ENCODE measurements around the gene HCLS1. TPM values are rescaled to one million over a fixed set of nuclear protein-coding genes. Genes with fewer than 3 reads are reported as not detected.

The HCLS1 gene, protein sequence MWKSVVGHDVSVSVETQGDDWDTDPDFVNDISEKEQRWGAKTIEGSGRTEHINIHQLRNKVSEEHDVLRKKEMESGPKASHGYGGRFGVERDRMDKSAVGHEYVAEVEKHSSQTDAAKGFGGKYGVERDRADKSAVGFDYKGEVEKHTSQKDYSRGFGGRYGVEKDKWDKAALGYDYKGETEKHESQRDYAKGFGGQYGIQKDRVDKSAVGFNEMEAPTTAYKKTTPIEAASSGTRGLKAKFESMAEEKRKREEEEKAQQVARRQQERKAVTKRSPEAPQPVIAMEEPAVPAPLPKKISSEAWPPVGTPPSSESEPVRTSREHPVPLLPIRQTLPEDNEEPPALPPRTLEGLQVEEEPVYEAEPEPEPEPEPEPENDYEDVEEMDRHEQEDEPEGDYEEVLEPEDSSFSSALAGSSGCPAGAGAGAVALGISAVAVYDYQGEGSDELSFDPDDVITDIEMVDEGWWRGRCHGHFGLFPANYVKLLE
- total RNA-seq (128 TPM), polyA plus RNA-seq (171 TPM)
- long read RNA-seq, donor 1: 0 reads
- long read RNA-seq, donor 2, transcript HCLS1-201 (14 exons, 2,000 nt): major isoform, 44 of 97 reads
- long read RNA-seq, donor 2, transcript HCLS1-207 (5 exons, 1,069 nt): minor isoform, 14 of 97 reads
- long read RNA-seq, donor 2, partial matches to known transcripts: 34 of 97 reads
- long read RNA-seq, donor 2, other reads (novel, unspliced or antisense): 0 of 97 reads
- long read RNA-seq, donor 3, transcript HCLS1-201 (14 exons, 2,000 nt): major isoform, 37 of 89 reads
- long read RNA-seq, donor 3, transcript HCLS1-207 (5 exons, 1,069 nt): minor isoform, 7 of 89 reads
- long read RNA-seq, donor 3, partial matches to known transcripts: 42 of 89 reads
- long read RNA-seq, donor 3, other reads (novel, unspliced or antisense): 0 of 89 reads
- long read RNA-seq, donor 4, transcript HCLS1-201 (14 exons, 2,000 nt): major isoform, 12 of 31 reads
- long read RNA-seq, donor 4, partial matches to known transcripts: 14 of 31 reads
- long read RNA-seq, donor 4, other reads (novel, unspliced or antisense): 0 of 31 reads
- long read RNA-seq, donor 5, transcript HCLS1-201 (14 exons, 2,000 nt): major isoform, 43 of 93 reads
- long read RNA-seq, donor 5, transcript HCLS1-207 (5 exons, 1,069 nt): minor isoform, 12 of 93 reads
- long read RNA-seq, donor 5, partial matches to known transcripts: 34 of 93 reads
- long read RNA-seq, donor 5, other reads (novel, unspliced or antisense): 0 of 93 reads
- long read RNA-seq, donor 6, transcript HCLS1-201 (14 exons, 2,000 nt): major isoform, 34 of 56 reads
- long read RNA-seq, donor 6, partial matches to known transcripts: 18 of 56 reads
- long read RNA-seq, donor 6, other reads (novel, unspliced or antisense): 0 of 56 reads
- long read RNA-seq, donor 7, transcript HCLS1-201 (14 exons, 2,000 nt): major isoform, 25 of 58 reads
- long read RNA-seq, donor 7, partial matches to known transcripts: 26 of 58 reads
- long read RNA-seq, donor 7, other reads (novel, unspliced or antisense): 0 of 58 reads
- long read RNA-seq, donor 8, transcript HCLS1-201 (14 exons, 2,000 nt): major isoform, 7 of 25 reads
- long read RNA-seq, donor 8, partial matches to known transcripts: 14 of 25 reads
- long read RNA-seq, donor 8, other reads (novel, unspliced or antisense): 0 of 25 reads
- long read RNA-seq, donor 9, transcript HCLS1-201 (14 exons, 2,000 nt): major isoform, 24 of 50 reads
- long read RNA-seq, donor 9, transcript HCLS1-207 (5 exons, 1,069 nt): minor isoform, 7 of 50 reads
- long read RNA-seq, donor 9, partial matches to known transcripts: 17 of 50 reads
- long read RNA-seq, donor 9, other reads (novel, unspliced or antisense): 0 of 50 reads
- long read RNA-seq, donor 10, transcript HCLS1-201 (14 exons, 2,000 nt): major isoform, 16 of 41 reads
- long read RNA-seq, donor 10, partial matches to known transcripts: 23 of 41 reads
- long read RNA-seq, donor 10, other reads (novel, unspliced or antisense): 0 of 41 reads

- peak within 1 kb of the TSS; percentile 59 to 62 for H3K4me3 ChIP-seq (ENCODE audit: low read length in 2 of 2)
- H3K36me3 ChIP-seq (ENCODE audit: control insufficient read depth in 2 of 2, insufficient read depth in 2 of 2, low read length in 1 of 2): peaks cover 28 to 53% of the 10 kb centered on the region in 2 donors
- peak within 1 kb of the TSS; percentile 93 to 96 for H3K27ac ChIP-seq (ENCODE audit: low read depth in 1 of 2, low read length in 1 of 2)
- no peaks in the 10 kb centered on the region for H3K9me3 ChIP-seq (ENCODE audit: control insufficient read depth in 2 of 2, insufficient read depth in 1 of 2, low read length in 1 of 2)
- WGBS: 3% methylated on average over 9 of the region's 9 CpGs
- no peaks in the 10 kb centered on the region for H3K27me3 ChIP-seq (ENCODE audit: control insufficient read depth in 2 of 2, insufficient read depth in 1 of 2, low read length in 1 of 2)
- DNase-seq (ENCODE audit: low read depth in 6 of 9, low spot score in 9 of 9): peak; percentile 51 to 89 (median 71)
- peaks cover 10 to 20% of the 10 kb centered on the region in 2 donors for H3K4me1 ChIP-seq (ENCODE audit: control insufficient read depth in 2 of 2, insufficient read depth in 2 of 2, low read length in 2 of 2)
Measured at GRCh38 chr3:121660356-121661171, at the start of gene HCLS1. Gene HCLS1, minus strand, starts transcription at chr3:121660903. Its CDS starts 2,556 bp downstream, at chr3:121658347.

GRCh38 chr3:121710347-121710746, 49.6 kb upstream of the HCLS1 start:
- Histone ChIP-seq H3K9me3 (ENCODE audit: control insufficient read depth in 2 of 2, insufficient read depth in 1 of 2, low read length in 1 of 2) (no peaks in the 10 kb centered on the region), H3K27me3 (ENCODE audit: control insufficient read depth in 2 of 2, insufficient read depth in 1 of 2, low read length in 1 of 2) (no peaks in the 10 kb centered on the region), H3K27ac (ENCODE audit: low read depth in 1 of 2, low read length in 1 of 2) (no peak overlapping the region), H3K4me1 (ENCODE audit: control insufficient read depth in 2 of 2, insufficient read depth in 2 of 2, low read length in 2 of 2) (no peaks in the 10 kb centered on the region), H3K4me3 (ENCODE audit: low read length in 2 of 2) (no peak overlapping the region), H3K36me3 (ENCODE audit: control insufficient read depth in 2 of 2, insufficient read depth in 2 of 2, low read length in 1 of 2) (peaks cover 6 to 32% of the 10 kb centered on the region in 2 donors)
- DNase-seq (ENCODE audit: low read depth in 6 of 9, low spot score in 9 of 9): no peak
- 98% methylated on average over 1 of the region's 1 CpG for WGBS

DNA sequence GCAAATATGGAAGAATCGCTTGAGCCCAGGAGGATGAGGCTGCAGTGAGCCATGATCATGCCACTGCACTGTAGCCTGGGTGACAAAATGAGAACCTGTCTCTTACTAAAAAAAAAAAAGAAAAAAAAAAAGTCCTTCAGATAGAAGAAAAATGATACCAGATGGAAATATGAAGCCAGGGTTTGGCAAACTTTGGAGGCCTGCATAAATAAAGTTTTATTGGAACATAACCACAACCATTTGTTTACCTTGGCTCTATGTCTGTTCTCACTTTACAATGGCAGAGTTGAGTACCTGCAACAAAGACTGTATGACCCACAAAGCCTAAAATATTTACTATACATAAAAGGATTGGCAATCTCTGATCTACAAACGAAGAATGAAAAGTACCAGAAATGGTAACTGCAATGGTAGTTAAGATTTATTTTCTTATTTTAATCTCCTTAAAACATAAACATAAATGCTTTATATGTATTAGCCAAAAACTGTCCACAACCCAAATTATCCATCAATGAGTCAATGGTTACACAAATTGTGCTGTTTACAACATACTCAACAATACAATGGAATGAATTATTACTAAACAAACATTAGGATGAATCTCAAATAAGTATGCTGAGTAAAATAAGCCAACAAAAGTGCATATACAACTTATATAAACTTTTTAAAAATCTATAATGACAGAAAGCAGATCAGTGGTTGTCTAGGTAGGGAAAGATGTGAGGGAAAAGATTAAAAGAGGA, 47.0 kb upstream of the HCLS1 start:
- no peak for DNase-seq (ENCODE audit: low read depth in 6 of 9, low spot score in 9 of 9)
- Histone ChIP-seq H3K27ac (ENCODE audit: low read depth in 1 of 2, low read length in 1 of 2) (no peak overlapping the region), H3K4me3 (ENCODE audit: low read length in 2 of 2) (no peak overlapping the region), H3K9me3 (ENCODE audit: control insufficient read depth in 2 of 2, insufficient read depth in 1 of 2, low read length in 1 of 2) (no peaks in the 10 kb centered on the region), H3K36me3 (ENCODE audit: control insufficient read depth in 2 of 2, insufficient read depth in 2 of 2, low read length in 1 of 2) (peaks cover 3 to 14% of the 10 kb centered on the region in 2 donors), H3K27me3 (ENCODE audit: control insufficient read depth in 2 of 2, insufficient read depth in 1 of 2, low read length in 1 of 2) (no peaks in the 10 kb centered on the region), H3K4me1 (ENCODE audit: control insufficient read depth in 2 of 2, insufficient read depth in 2 of 2, low read length in 2 of 2) (no peaks in the 10 kb centered on the region)
- WGBS: 99% methylated on average over 2 of the region's 2 CpGs

- WGBS: 97% methylated on average over 5 of the region's 5 CpGs
- Histone ChIP-seq H3K27me3 (ENCODE audit: control insufficient read depth in 2 of 2, insufficient read depth in 1 of 2, low read length in 1 of 2) (no peaks in the 10 kb centered on the region), H3K27ac (ENCODE audit: low read depth in 1 of 2, low read length in 1 of 2) (no peak overlapping the region), H3K4me1 (ENCODE audit: control insufficient read depth in 2 of 2, insufficient read depth in 2 of 2, low read length in 2 of 2) (no peaks in the 10 kb centered on the region), H3K4me3 (ENCODE audit: low read length in 2 of 2) (no peak overlapping the region), H3K9me3 (ENCODE audit: control insufficient read depth in 2 of 2, insufficient read depth in 1 of 2, low read length in 1 of 2) (no peaks in the 10 kb centered on the region), H3K36me3 (ENCODE audit: control insufficient read depth in 2 of 2, insufficient read depth in 2 of 2, low read length in 1 of 2) (peaks cover 3 to 9% of the 10 kb centered on the region in 2 donors)
- no peak for DNase-seq (ENCODE audit: low read depth in 6 of 9, low spot score in 9 of 9)
Measured at GRCh38 chr3:121705541-121705940, 44.8 kb upstream of the HCLS1 start.

- Histone ChIP-seq H3K4me1 (ENCODE audit: control insufficient read depth in 2 of 2, insufficient read depth in 2 of 2, low read length in 2 of 2) (no peaks in the 10 kb centered on the region), H3K9me3 (ENCODE audit: control insufficient read depth in 2 of 2, insufficient read depth in 1 of 2, low read length in 1 of 2) (no peaks in the 10 kb centered on the region), H3K27ac (ENCODE audit: low read depth in 1 of 2, low read length in 1 of 2) (no peak overlapping the region), H3K4me3 (ENCODE audit: low read length in 2 of 2) (no peak overlapping the region), H3K27me3 (ENCODE audit: control insufficient read depth in 2 of 2, insufficient read depth in 1 of 2, low read length in 1 of 2) (no peaks in the 10 kb centered on the region), H3K36me3 (ENCODE audit: control insufficient read depth in 2 of 2, insufficient read depth in 2 of 2, low read length in 1 of 2) (peaks cover 3 to 12% of the 10 kb centered on the region in 2 donors)
- 98% methylated on average over 5 of the region's 5 CpGs for WGBS
- no peak for DNase-seq (ENCODE audit: low read depth in 6 of 9, low spot score in 9 of 9)
Measured at GRCh38 chr3:121703973-121704372, 43.3 kb upstream of the HCLS1 start.

DNA sequence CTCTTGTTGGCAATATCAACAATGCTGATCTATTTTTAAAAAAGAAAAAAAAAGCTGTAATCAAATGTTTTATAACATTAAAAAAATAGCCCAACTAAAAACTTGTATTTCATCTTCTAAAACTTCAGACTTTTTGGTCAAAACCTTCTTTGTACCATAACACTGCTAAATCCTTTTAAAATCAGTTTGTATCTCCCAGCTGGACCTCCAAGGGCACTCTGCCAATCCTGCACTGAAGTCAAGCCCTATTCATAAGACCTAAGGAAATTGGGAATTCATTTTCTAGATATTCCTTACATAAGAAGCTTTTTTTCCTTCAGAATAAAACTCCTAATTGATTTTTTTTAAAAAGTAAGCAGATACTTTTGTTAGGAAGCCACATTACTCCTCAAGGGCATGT, 38.2 kb upstream of the HCLS1 start:
- peaks cover 13 to 19% of the 10 kb centered on the region in 2 donors for H3K36me3 ChIP-seq (ENCODE audit: control insufficient read depth in 2 of 2, insufficient read depth in 2 of 2, low read length in 1 of 2)
- H3K27ac ChIP-seq (ENCODE audit: low read depth in 1 of 2, low read length in 1 of 2): no peak overlapping the region
- H3K4me3 ChIP-seq (ENCODE audit: low read length in 2 of 2): no peak overlapping the region
- no peaks in the 10 kb centered on the region for H3K9me3 ChIP-seq (ENCODE audit: control insufficient read depth in 2 of 2, insufficient read depth in 1 of 2, low read length in 1 of 2)
- no peaks in the 10 kb centered on the region for H3K27me3 ChIP-seq (ENCODE audit: control insufficient read depth in 2 of 2, insufficient read depth in 1 of 2, low read length in 1 of 2)
- no peaks in the 10 kb centered on the region for H3K4me1 ChIP-seq (ENCODE audit: control insufficient read depth in 2 of 2, insufficient read depth in 2 of 2, low read length in 2 of 2)
- DNase-seq (ENCODE audit: low read depth in 6 of 9, low spot score in 9 of 9): no peak

DNA sequence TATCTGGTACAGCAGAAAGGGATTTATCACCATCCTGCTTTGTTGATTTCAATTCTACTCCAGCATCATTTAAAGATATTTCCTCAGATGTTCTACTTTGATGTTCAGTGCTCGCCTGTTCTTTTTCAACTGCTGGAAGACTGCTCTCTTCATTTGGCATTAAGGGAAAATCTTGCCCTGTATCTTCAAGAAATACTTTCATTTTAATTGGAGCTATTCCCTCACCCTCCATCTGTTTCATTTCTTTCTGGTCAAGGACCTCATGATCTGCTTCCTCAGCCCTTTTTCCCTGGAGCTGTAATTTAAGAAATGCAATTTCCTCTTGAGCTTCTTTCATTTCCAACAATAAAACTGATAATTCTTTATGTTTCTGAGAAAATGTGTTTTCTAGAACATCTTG, 37.8 kb upstream of the HCLS1 start:
- Histone ChIP-seq H3K4me1 (ENCODE audit: control insufficient read depth in 2 of 2, insufficient read depth in 2 of 2, low read length in 2 of 2) (no peaks in the 10 kb centered on the region), H3K36me3 (ENCODE audit: control insufficient read depth in 2 of 2, insufficient read depth in 2 of 2, low read length in 1 of 2) (peaks cover 13 to 19% of the 10 kb centered on the region in 2 donors), H3K9me3 (ENCODE audit: control insufficient read depth in 2 of 2, insufficient read depth in 1 of 2, low read length in 1 of 2) (no peaks in the 10 kb centered on the region), H3K4me3 (ENCODE audit: low read length in 2 of 2) (no peak overlapping the region), H3K27ac (ENCODE audit: low read depth in 1 of 2, low read length in 1 of 2) (no peak overlapping the region), H3K27me3 (ENCODE audit: control insufficient read depth in 2 of 2, insufficient read depth in 1 of 2, low read length in 1 of 2) (no peaks in the 10 kb centered on the region)
- DNase-seq (ENCODE audit: low read depth in 6 of 9, low spot score in 9 of 9): no peak
- 94% methylated on average over 1 of the region's 1 CpG for WGBS
